ENCODE results near the gene KDM2B. TPM values are rescaled to one million over a fixed set of nuclear protein-coding genes. Genes with fewer than 3 reads are reported as not detected.

Gene KDM2B
- total and polyA plus RNA-seq, 2 donors (not counting 1 experiment from before 2014, with no cell fraction given): 108 to 126 TPM

DNA sequence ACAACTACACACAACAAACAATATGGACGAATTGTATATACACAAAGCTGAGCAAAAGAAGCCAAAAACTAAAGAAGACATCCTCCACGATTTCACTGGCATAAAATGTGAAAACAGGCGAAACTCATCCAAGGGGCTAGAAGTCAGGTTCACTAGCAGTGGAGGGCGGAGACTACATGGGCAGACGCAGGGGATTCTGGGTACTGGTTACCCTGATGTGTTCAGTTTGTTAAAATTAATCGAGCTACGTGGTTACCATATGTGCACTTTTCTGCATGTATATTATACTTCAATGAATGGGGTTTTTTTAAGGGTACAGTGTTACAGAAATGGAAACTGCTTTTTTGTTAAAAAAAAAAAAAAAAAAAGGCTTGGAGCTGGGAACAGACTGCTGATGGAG lies 12.3 kb downstream of the KDM2B start:
- peaks cover 2% of the 10 kb centered on the region for H3K4me1 Mint-ChIP-seq
- ChIA-PET POLR2A (interaction anchor here (0.7 to 1.1 kb wide), 4 partner anchors 11 to 1099 kb away, joined by 3 to 10 read pairs (median 4); no protein-coding TSS in a partner anchor), CTCF (interaction anchor here (1.0 to 1.1 kb wide), 2 partner anchors 10 to 56 kb away, joined by 3 to 5 read pairs; no protein-coding TSS in a partner anchor)
- DNase-seq: no peak
- H3K27ac ChIP-seq (ENCODE audit: low read length in 2 of 2): no peak overlapping the region
- no peak overlapping the region for H3K4me2 ChIP-seq (replicated peaks; ENCODE audit: low read depth, low read length, poor library complexity, severe bottlenecking)
- 100% methylated on average over 3 of the region's 7 CpGs for whole genome bisulfite sequencing (ENCODE audit: insufficient coverage)
- H2AFZ ChIP-seq (ENCODE audit: insufficient read depth, low read depth, low read length, poor library complexity, severe bottlenecking): no peak overlapping the region
- no peak for TF ChIP-seq EZH2 (IDR thresholded peaks at IDR 0.05; ENCODE audit: borderline replicate concordance, insufficient read depth, low read depth, low read length, poor library complexity, severe bottlenecking)
- TF ChIP-seq, protein P1, sequence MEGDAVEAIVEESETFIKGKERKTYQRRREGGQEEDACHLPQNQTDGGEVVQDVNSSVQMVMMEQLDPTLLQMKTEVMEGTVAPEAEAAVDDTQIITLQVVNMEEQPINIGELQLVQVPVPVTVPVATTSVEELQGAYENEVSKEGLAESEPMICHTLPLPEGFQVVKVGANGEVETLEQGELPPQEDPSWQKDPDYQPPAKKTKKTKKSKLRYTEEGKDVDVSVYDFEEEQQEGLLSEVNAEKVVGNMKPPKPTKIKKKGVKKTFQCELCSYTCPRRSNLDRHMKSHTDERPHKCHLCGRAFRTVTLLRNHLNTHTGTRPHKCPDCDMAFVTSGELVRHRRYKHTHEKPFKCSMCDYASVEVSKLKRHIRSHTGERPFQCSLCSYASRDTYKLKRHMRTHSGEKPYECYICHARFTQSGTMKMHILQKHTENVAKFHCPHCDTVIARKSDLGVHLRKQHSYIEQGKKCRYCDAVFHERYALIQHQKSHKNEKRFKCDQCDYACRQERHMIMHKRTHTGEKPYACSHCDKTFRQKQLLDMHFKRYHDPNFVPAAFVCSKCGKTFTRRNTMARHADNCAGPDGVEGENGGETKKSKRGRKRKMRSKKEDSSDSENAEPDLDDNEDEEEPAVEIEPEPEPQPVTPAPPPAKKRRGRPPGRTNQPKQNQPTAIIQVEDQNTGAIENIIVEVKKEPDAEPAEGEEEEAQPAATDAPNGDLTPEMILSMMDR (IDR thresholded peaks at IDR 0.05): no peak
- no peaks in the 10 kb centered on the region for H3K27me3 ChIP-seq (replicated peaks in 1 of 4; ENCODE audit: control extremely low read depth in 1 of 4, control insufficient read depth in 3 of 4, insufficient read depth in 4 of 4, low read length in 3 of 4)
- no peaks in the 10 kb centered on the region for H3K9me3 Mint-ChIP-seq (ENCODE audit: insufficient read depth)
- no peaks in the 10 kb centered on the region for H3K4me1 ChIP-seq (ENCODE audit: control insufficient read depth in 2 of 2, insufficient read depth in 2 of 2, low read length in 2 of 2)
- H3K79me2 ChIP-seq (ENCODE audit: control insufficient read depth, insufficient read depth, low read length): no peaks in the 10 kb centered on the region
- intact Hi-C loops (cut with micrococcal nuclease): no loop called here
- no peaks in the 10 kb centered on the region for H3K9me3 ChIP-seq (ENCODE audit: control extremely low read depth in 1 of 3, control insufficient read depth in 2 of 3, insufficient read depth in 1 of 3, low read length in 2 of 3)
- ATAC-seq (ENCODE audit: low read depth): no peak
- peaks cover 0 to 2% of the 10 kb centered on the region in 2 experiments for H3K36me3 ChIP-seq (replicated peaks in 1 of 2; ENCODE audit: control extremely low read depth in 1 of 2, control insufficient read depth in 1 of 2, extremely low read depth in 1 of 2, insufficient read depth in 2 of 2, low read length in 1 of 2)
- no peaks in the 10 kb centered on the region for H3K27me3 Mint-ChIP-seq
- no peaks in the 10 kb centered on the region for H4K20me1 ChIP-seq (ENCODE audit: control insufficient read depth, insufficient read depth, low read length, poor library complexity, severe bottlenecking)
- H3K4me3 ChIP-seq (ENCODE audit: control extremely low read depth in 1 of 5, extremely low read depth in 1 of 5, insufficient read depth in 1 of 5, low read depth in 2 of 5, low read length in 4 of 5): no peak overlapping the region
- H3K4me3 Mint-ChIP-seq: no peak overlapping the region
- H3K9ac ChIP-seq (ENCODE audit: low read length): no peak overlapping the region
- H3K27ac Mint-ChIP-seq: no peak overlapping the region

DNA sequence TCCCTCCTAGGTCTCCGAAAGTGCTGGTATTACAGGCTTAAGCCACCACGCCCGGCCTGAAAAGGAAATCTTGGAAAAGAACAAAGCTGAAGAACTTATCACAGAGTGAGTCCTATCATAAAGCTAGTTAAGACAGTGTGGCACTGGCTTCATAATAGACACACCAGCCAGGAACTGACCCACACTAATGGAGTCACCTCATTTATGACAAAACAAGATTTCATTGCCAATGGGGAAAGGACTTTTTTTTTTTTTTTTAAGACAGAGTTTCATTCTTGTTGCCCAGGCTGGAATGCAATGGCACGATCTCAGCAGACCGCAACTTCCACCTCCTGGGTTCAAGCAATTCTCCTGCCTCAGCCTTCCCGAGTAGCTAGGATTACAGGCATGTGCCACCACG lies 15.7 kb downstream of the KDM2B start:
- Histone ChIP-seq H3K4me1 (ENCODE audit: control insufficient read depth in 2 of 2, insufficient read depth in 2 of 2, low read length in 2 of 2) (peaks cover 13 to 22% of the 10 kb centered on the region in 2 donors), H3K4me2 (replicated peaks; ENCODE audit: low read depth, low read length, poor library complexity, severe bottlenecking) (no peak overlapping the region), H3K9ac (ENCODE audit: low read length) (no peak overlapping the region), H3K4me3 (ENCODE audit: control extremely low read depth in 1 of 5, extremely low read depth in 1 of 5, insufficient read depth in 1 of 5, low read depth in 2 of 5, low read length in 4 of 5) (no peak overlapping the region), H3K36me3 (replicated peaks in 1 of 2; ENCODE audit: control extremely low read depth in 1 of 2, control insufficient read depth in 1 of 2, extremely low read depth in 1 of 2, insufficient read depth in 2 of 2, low read length in 1 of 2) (no peaks in the 10 kb centered on the region), H2AFZ (ENCODE audit: insufficient read depth, low read depth, low read length, poor library complexity, severe bottlenecking) (no peak overlapping the region), H3K79me2 (ENCODE audit: control insufficient read depth, insufficient read depth, low read length) (no peaks in the 10 kb centered on the region), H3K27me3 (replicated peaks in 1 of 4; ENCODE audit: control extremely low read depth in 1 of 4, control insufficient read depth in 3 of 4, insufficient read depth in 4 of 4, low read length in 3 of 4) (no peaks in the 10 kb centered on the region), H4K20me1 (ENCODE audit: control insufficient read depth, insufficient read depth, low read length, poor library complexity, severe bottlenecking) (no peaks in the 10 kb centered on the region), H3K9me3 (ENCODE audit: control extremely low read depth in 1 of 3, control insufficient read depth in 2 of 3, insufficient read depth in 1 of 3, low read length in 2 of 3) (peaks cover 0 to 2% (median 0%) of the 10 kb centered on the region in 3 donors), H3K27ac (ENCODE audit: low read length in 2 of 2) (no peak overlapping the region)
- Mint-ChIP-seq H3K27ac (no peak overlapping the region), H3K27me3 (no peaks in the 10 kb centered on the region), H3K9me3 (ENCODE audit: insufficient read depth) (no peaks in the 10 kb centered on the region), H3K4me1 (peaks cover 22% of the 10 kb centered on the region), H3K4me3 (no peak overlapping the region)
- ChIA-PET POLR2A (interaction anchor here (0.6 kb wide), 1 partner anchor 199 kb away, joined by 3 read pairs; no protein-coding TSS in a partner anchor), CTCF (interaction anchor here (0.5 to 4.3 kb wide), 5 partner anchors 8 to 194 kb away, joined by 3 to 26 read pairs (median 3); no protein-coding TSS in a partner anchor)
- TF ChIP-seq EZH2 (IDR thresholded peaks at IDR 0.05; ENCODE audit: borderline replicate concordance, insufficient read depth, low read depth, low read length, poor library complexity, severe bottlenecking): no peak
- TF ChIP-seq, protein P1 (IDR thresholded peaks at IDR 0.05): no peak
- no peak for ATAC-seq (ENCODE audit: low read depth)
- intact Hi-C loops (cut with micrococcal nuclease): no loop called here
- WGBS (ENCODE audit: insufficient coverage): 99% methylated on average over 6 of the region's 7 CpGs
- DNase-seq: no peak
